Measurements from ENCODE around the gene RILPL1.
"Not testable (repeated sequence)": the region's sequence is repeated elsewhere in the genome, so short reads cannot be mapped to it uniquely, and the experiment has no call there.

RILPL1 gene

GRCh38 chr12:123494124-123494851 lies 39.2 kb downstream of the RILPL1 start:
- no peak for DNase-seq (ENCODE audit: low read depth in 1 of 2, low spot score in 1 of 2)

GRCh38 chr12:123492339-123493039 lies 41.0 kb downstream of the RILPL1 start:
- DNase-seq (ENCODE audit: low read depth in 1 of 2, low spot score in 1 of 2), result not testable (repeated sequence)

- no peak for DNase-seq (ENCODE audit: low read depth in 1 of 2, low spot score in 1 of 2)
Measured at GRCh38 chr12:123491481-123491880, 42.0 kb downstream of the RILPL1 start.

- DNase-seq (ENCODE audit: low read depth in 1 of 2, low spot score in 1 of 2), result no peak
Measured at GRCh38 chr12:123491056-123491455, 42.5 kb downstream of the RILPL1 start.

GRCh38 chr12:123490089-123490488 lies 43.4 kb downstream of the RILPL1 start:
- DNase-seq (ENCODE audit: low read depth in 1 of 2, low spot score in 1 of 2), result no peak

GRCh38 chr12:123489580-123489979 lies 43.9 kb downstream of the RILPL1 start:
- no peak for DNase-seq (ENCODE audit: low read depth in 1 of 2, low spot score in 1 of 2)

GRCh38 chr12:123488539-123489230 lies 44.8 kb downstream of the RILPL1 start:
- no peak for DNase-seq (ENCODE audit: low read depth in 1 of 2, low spot score in 1 of 2)

GRCh38 chr12:123487428-123487827 lies 46.1 kb downstream of the RILPL1 start:
- no peak for DNase-seq (ENCODE audit: low read depth in 1 of 2, low spot score in 1 of 2)

- DNase-seq (ENCODE audit: low read depth in 1 of 2, low spot score in 1 of 2), result no peak
Measured at GRCh38 chr12:123485756-123486155, 47.8 kb downstream of the RILPL1 start.

GRCh38 chr12:123483602-123484248 lies 49.8 kb downstream of the RILPL1 start:
- no peak for DNase-seq (ENCODE audit: low read depth in 1 of 2, low spot score in 1 of 2)

- no peak for DNase-seq (ENCODE audit: low read depth in 1 of 2, low spot score in 1 of 2)
Measured at GRCh38 chr12:123482876-123483275, 50.6 kb downstream of the RILPL1 start.

GRCh38 chr12:123481251-123481650 lies 52.3 kb downstream of the RILPL1 start:
- not testable (repeated sequence) for DNase-seq (ENCODE audit: low read depth in 1 of 2, low spot score in 1 of 2)

- DNase-seq (ENCODE audit: low read depth in 1 of 2, low spot score in 1 of 2), result no peak
Measured at GRCh38 chr12:123479442-123480180, 53.9 kb downstream of the RILPL1 start.

- no peak for DNase-seq (ENCODE audit: low read depth in 1 of 2, low spot score in 1 of 2)
Measured at GRCh38 chr12:123478762-123479161, 54.8 kb downstream of the RILPL1 start.

- no peak for DNase-seq (ENCODE audit: low read depth in 1 of 2, low spot score in 1 of 2)
Measured at GRCh38 chr12:123478069-123478468, 55.5 kb downstream of the RILPL1 start.

- no peak for DNase-seq (ENCODE audit: low read depth in 1 of 2, low spot score in 1 of 2)
Measured at GRCh38 chr12:123475246-123475703, 58.2 kb downstream of the RILPL1 start.

- DNase-seq (ENCODE audit: low read depth in 1 of 2, low spot score in 1 of 2), result no peak
Measured at GRCh38 chr12:123474485-123475245, 58.9 kb downstream of the RILPL1 start.

- DNase-seq (ENCODE audit: low read depth in 1 of 2, low spot score in 1 of 2), result no peak
Measured at GRCh38 chr12:123472438-123472849, 61.1 kb downstream of the RILPL1 start.

- no peak for DNase-seq (ENCODE audit: low read depth in 1 of 2, low spot score in 1 of 2)
Measured at GRCh38 chr12:123471374-123472068, 62.0 kb downstream of the RILPL1 start.

Data from activated CD4-positive, alpha-beta T cell treated with anti-CD3 and anti-CD28 coated beads, Interleukin-2, amount 50 U/mL, for 24 hours (primary cell).